HG02870 (cell line): ENCODE measurements around the gene SLPI.
A peak's percentile ranks its signal among the peaks of the same experiment; 100 is the strongest.

ENCODE experiments used
- ATAC-seq: cut with Tn5 transposase; IDR thresholded peaks from one replicate; pipeline ENCODE4 v1.9.1; 2021; ENCODE audit warnings: mild to moderate bottlenecking, moderate library complexity; ENCODE audit not compliant: unreplicated experiment

Gene SLPI

GRCh38 chr20:45254383-45255262 is at the start of gene SLPI:
TSS of gene SLPI (minus strand) at chr20:45254564. CDS start at chr20:45254543, 21 bp downstream.
- no peak for ATAC-seq

DNA sequence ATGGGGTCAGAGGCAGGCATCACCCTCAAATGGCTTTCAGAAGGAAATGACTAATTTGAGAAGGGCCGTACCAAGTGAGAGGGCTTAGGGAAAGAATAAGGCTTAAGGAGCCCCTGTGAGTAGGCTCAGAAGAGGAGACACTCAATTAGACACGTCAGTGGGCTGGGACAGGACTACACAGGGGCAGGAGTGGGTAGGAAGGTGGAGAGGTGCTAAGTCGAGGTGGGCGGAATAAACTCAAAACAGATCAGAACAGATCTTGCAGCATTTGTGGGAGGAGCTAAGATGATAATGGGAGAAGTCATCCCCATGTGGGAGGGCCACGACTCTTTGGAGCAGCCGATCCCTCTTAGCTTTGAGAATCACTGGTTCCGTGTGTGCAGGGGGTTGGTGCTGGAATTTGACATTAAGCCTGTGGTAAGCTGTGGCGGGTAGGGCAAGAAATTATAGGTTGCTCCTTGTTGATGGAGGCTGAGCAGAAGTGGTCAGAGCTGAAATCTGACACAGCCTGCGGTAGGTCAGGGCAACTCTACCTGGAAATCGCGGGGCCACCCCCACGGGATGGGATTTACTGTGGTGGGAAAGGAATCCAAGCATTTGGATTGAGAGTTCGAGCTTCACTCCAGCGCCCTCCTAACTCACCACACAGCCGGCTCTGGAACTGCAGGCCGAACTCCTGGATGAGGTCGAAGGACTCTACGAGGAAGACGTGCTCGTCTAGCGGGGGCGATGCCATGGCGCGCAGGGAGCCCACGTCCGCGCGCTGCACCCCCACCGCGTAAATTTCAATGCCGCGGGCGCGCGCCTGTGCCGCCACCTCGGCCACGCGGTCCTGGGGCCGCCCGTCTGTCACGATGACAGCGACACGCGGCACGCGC is 49.5 kb upstream of the SLPI start:
- no peak for ATAC-seq

GRCh38 chr20:45301824-45302271 is 47.5 kb upstream of the SLPI start:
- ATAC-seq = no peak

DNA sequence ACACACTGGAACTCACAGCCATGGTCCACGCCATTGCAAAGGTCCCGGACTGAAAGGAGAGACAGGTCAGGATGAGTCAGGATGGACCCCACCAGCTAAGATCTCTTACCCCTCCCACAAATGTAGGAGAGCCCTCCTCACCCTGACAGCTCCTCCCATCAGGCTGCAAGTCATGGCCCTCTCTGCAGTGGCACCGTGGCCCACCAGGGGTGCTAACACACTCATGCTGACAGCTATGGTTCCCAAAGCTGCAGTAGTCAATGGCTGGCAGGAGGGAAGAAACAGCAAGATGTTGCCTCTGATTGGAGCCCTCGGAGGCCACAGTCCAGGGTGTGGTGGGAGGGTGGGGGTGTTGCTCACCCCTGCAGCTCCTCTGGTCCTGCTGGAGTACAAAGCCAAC is 46.6 kb upstream of the SLPI start:
- ATAC-seq = peak; percentile 48

DNA sequence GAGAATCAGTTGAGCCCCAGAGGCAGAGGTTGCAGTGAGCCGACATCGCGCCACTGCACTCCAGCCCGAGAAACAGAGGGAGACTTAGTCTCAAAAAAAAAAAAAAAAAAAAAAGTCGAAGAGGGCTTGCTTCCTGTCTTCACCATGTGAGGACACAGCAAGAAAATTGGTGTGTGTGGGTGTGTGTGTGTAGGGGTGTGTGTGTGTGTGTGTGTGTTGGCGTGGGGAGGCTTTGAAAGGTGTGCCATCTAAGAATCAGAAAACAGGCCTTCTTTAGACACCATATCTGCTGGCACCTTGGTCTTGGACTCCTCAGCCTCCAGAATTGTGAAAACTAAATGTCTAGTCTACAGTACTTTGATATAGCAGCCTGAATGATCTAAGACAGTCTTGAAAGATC is 45.4 kb upstream of the SLPI start:
- ATAC-seq = no peak

DNA sequence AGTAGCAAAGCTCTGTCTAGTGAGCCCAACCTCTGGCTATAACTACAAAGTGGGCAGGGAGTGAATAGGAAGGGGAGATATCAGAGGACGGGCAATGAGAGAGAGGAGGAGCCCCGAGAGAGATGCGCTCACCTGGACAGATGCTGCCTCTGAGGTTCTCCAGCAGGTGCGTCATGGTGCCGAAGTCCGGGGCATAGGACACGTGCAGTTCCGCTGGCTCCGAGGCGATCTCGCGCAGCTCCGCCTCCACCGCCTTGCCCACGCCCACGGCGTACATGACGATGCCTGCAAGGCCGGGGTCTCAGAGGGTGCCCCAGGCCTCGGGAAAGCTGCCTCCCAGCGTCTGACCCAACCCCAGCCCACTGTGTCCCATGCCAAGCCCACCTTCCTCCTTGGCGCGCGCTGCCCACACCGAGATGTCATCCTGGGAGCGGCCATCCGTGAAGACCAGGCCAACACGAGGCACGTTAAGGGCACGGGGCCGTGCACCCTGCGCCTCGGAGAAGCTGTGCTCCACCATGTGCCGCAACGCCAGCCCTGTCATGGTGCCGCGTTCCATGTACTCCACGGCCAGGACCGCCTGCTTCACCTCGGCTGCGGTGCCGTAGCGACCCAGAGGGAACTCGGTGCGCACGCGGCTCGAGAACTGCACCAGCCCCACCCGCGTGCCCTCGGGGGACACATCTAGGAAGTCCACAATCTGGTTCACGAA is 43.6 kb upstream of the SLPI start:
- no peak for ATAC-seq

DNA sequence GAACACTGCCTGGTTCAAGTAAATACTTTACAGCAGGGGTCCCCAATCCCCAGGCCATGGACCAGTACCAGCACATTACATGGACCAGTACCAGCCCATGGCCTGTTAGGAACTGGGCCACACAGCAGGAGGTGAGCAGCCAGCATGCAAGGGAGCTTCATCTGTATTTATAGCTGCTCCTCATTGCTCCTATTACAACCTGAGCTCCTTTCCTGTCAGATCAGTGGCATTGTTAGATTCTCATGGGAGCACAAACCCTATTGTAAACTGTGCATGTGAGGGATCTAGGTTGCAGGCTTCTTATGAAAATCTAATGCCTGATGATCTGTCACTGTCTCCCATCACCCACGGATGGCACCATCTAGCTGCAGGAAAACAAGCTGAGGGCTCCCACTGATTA is 40.3 kb upstream of the SLPI start:
- ATAC-seq = no peak

DNA sequence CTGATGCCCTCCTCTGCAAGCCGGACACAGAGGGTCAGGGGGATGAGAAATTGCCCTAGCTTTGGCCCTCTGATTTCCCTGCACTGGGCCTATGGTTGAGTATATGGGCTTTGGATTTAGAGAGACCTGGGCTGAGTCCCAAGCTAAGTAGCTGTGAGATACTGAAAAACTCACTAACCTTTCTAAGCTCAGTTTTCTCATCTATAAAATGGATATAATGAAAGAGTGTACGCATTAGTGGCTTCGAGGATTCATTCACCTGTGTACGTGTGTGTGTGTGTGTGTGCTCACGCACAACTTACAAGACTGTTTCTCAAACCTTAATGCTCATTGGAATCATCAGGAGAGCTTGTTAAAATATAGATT is 39.6 kb upstream of the SLPI start:
- no peak for ATAC-seq

DNA sequence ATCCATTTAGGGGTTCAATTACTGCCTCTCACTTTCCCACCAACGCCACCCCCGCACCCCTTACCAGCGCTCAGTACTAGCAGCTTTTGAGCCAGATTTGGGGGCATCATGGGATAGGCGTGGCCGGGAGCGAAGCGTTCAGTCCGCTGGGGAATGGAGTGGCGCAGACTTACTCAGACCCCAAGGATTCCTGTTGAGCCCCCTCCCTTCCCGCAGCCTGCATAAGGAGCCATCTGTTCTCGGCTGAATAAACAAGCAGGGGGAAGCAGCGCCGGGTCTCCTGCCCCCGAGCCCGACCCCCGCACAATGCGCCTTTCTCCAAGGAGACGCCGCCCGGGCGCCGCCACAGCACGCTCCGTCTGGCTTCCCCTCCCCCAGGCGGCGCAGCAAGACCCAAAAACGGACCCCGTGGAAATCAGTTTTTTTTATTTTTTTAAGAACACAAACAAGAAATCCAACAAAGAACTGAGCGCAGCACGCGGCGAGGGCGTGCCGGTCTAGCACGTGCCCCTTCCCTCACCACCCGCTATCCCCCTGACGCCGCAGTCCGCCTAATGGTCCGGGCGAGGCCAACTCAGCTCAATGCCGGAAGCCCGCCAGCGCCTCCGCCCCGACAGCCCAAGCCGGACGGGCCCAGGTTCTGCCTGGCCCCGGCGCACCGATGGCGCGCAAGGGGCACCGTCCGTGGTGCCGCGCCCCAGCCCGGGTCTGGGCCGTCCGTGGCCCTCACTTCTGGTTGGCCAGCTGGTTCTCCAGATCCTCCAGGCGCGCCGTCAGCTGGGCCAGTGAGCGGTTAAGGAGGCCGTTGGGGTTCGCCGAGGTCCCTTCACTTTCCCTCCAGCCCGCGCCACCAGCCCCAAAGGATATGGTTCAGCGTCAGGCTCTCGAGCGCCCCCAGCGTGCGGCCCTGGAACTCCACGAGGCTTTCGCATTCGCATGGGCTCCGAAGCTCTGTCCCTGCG is 39.0 kb upstream of the SLPI start:
- ATAC-seq = peak; percentile 50

GRCh38 chr20:45292343-45292742 is 38.0 kb upstream of the SLPI start:
- no peak for ATAC-seq

DNA sequence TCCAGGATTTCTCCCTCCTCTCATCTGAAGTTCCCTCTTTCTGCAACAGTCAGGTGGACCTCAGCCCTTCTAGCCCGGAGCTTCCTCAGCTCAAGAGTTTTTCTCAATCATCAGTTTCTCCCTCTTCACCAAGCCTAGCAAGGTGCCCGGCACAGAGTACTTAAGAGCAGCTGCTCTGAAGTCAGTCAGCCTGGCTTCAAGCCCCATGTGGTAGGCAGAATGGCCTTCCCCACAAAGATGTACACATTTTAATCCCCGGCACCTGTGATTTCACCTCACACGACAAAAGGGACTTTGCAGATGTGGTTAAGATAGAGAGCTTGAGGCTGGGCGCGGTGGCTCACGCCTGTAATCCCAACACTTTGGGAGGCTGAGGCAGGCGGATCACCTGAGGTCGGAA is 37.2 kb upstream of the SLPI start:
- no peak for ATAC-seq

DNA sequence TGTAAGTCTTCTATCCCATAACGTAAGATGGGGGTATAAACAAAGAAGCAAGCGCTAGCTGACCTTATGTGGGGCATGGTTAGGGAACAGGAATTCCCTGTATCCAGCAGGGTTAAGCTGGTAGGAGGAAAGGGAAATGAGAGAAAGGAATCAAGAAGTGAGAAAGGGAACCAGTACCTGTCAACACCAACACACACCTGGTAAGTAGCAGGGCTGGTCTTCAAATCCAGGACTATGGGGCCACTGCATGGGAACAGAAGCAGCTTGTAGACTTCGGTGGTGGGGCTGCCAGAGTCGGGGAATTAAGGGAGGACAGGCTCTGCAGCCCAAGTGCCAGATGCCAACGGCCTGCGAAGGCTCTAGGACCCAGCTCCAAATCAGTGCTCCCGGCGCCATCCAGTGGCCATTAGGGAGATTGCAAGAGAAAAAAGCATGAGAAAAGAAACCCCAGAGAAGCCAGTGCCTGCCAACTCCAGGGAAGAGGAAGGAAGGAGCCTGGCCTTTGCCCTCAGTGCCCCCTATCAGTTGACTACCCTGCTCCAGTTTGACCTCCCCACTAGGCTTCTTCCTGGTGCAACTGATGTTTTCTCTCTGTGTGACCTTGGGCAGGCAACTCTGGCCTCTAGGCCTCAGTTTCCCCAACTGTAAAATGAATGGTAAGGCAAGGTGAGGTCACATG is 36.5 kb upstream of the SLPI start:
- no peak for ATAC-seq

GRCh38 chr20:45289942-45290676 is 35.7 kb upstream of the SLPI start:
- no peak for ATAC-seq

DNA sequence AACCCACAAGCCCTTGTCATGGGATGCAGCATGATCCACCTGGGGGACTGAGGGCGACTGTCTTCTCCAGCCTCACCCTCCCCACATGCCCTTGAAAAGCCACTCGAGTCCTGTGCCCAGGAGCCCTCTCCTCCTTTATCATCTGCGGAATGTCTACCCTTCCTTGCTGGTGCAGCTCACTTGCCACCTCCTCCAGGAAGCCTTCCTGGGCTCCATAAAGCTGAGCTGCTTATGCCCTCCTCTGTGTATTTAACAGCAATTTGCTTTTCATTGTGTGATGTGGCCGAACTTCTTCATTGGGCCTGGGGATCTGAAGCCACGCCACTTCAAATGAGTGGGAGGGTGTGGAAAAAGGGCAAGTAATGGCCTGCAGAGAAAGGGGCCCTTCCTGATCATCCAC is 34.5 kb upstream of the SLPI start:
- ATAC-seq = no peak

- no peak for ATAC-seq
Measured at GRCh38 chr20:45288376-45288775, 34.0 kb upstream of the SLPI start.

DNA sequence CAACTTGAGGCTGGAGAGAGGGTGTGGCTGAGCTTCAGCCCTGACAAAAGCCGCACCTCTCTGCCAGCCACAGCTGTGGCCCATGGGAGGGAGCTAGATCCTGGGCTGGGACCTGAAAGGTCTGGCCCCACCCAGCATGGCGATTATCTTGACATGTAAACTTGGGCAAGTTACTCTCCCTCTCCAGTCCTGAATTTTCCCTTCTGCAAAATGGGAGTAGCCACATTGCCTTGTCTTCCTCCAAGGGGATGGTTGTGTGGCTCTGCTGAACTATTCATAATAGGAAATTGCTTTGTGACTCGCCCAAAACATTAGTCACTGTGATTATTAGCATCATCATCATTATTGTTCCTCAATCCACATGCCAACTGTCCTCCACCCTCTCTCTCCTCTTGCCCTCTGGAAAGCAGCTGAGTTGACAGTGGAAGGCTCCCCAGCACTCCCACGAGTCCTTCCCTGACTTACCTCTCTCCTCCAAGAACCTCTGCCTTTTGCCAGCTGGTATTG is 29.2 kb upstream of the SLPI start:
- no peak for ATAC-seq

DNA sequence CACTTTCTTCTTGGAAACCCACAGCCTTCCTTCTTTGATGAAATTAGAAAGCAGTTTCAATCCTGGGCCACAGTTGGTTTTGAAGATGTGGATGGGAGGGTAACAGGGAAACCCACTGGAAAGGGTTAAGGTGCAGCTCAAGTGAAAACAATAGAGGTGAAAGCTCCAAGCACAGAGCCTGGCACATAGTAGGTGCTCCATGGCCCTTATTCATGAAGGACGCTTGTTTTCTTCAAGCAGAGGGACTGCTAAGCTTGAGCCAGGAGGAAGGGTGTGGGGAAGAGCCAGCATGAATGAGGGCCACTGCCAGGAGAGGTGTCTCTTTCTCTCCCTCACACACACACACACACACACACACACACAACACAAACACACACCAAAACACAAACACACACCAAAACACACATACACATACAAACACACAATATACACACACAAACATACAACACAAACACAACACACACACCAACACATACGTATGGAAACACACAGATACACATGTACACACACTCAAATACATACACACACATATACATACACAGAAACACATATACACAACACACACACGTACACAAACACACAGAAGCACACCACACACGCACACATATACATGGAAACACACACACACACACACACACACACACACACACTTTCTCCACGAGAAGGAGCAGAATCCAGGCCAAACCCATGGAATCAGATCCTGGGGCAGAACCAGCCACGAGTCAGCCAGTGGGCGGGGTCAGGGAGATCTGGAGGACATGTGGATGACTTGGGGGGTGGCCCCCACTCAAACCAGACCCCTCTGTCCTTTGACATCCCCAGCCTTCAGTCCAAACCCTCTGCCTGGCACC is 28.6 kb upstream of the SLPI start:
- ATAC-seq = no peak

DNA sequence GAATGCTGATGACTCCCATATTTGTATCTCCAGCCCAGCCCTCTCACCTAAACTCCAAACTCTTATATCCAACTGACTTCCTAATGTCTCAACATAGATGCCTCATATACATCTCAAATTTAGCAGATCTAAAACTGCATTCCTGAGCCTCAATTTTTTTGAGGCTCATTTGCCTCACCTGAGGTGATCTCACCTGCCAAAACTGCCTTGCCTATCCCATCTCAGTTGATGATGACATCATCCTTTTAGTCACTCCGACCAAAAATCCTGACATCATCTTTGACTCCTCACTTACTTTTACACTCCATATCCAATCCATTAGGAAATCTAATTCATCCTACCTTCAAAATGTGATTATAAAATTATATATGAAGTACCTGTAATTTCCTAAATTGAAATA is 25.6 kb upstream of the SLPI start:
- no peak for ATAC-seq
